ENCODE measurements around the gene EVPLL.
"Not testable (repeated sequence)": the region's sequence is repeated elsewhere in the genome, so short reads cannot be mapped to it uniquely, and the experiment has no call there.

The EVPLL gene

DNA sequence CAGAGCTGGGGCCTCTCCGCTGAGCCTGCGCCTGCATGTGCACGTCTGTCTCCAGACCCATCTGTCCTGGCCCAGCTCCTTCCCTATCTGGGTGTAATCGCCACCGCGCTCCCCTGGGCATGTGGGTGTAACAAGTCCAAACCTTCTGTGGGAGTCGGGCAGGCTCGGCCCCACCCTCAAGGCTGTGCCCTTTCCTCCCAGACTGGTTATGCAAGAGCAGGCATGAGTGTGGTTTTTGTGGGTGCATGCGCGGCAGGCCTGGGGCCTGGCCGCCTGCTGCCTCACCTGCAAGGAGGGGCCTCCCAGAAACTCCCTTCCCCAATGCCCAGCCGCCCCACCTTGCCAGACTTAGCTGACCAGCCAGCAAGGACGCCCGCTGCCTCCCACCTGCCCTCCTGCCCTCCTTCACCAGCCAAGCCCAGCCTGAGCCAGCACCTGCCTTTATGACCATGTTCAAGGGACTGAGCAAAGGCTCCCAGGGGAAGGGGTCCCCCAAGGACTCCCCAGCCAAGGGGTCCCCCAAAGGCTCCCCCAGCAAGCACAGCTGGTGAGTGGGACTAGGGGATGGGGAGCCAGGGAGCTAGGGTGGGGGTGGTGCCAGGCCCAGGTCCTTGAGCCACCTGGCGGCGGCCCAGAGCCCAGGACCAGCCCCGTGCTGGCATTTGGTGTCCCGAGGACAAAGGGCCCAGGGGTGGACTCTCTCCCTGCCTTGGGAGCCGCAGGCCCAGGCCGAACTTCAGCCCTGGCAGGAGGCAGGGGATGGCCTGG is at the start of gene EVPLL:
Gene EVPLL, plus strand, starts transcription at position 342 of the 768 bp plus-strand sequence. CDS start 3,160 bp downstream, outside the sequence.
- DNase-seq: no peak

- DNase-seq: no peak
Measured at GRCh38 chr17:18328643-18329204, 48.9 kb upstream of the EVPLL start.

DNA sequence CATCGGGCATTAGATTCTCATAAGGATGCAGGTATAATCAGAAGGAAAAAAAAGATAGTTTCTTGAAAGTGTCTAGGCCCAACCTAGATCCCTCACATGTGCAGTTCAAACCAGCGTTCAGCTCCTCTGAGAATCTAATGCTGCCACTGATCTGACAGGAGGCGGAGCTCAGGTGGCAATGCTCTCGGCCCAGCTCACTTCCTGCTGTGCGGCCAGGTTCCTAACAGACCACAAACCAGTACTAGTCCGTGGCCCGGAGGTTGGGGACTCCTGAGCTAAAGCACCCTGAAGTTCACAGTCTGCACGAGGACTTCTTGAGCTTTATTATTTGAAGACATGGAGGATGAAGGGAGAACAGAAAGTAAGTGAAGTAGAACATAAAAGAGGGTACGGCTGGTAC is 45.7 kb upstream of the EVPLL start:
- DNase-seq: no peak

DNA sequence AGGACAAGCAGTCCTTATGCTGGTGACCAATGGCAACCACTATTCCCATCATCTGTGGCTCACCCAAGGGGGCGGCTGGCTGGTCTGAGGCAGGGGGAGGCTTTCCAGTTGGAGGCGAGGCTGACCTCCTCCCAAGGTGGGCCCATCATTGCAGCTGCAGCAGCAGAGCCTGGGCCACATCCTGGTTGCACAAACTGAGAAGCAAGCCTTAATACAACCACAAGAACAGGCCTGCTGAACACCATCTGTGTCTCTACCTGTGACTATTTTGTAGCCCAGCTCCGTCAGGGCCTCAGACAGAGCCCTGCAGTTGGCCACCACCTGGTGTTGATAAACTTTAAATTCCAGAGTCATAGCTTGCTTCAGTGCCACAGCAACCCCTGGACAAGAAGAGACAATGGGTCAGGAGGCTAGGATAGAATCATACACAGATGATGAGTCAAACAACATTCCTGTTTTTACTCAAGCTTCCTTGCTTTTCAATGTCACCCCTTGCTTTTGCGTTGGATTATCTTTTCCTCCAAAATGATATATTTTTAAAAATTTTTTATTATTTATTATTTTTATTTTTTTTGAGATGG is 44.6 kb upstream of the EVPLL start:
- DNase-seq: no peak

- DNase-seq: not testable (repeated sequence)
Measured at GRCh38 chr17:18338158-18338557, 39.4 kb upstream of the EVPLL start.

DNA sequence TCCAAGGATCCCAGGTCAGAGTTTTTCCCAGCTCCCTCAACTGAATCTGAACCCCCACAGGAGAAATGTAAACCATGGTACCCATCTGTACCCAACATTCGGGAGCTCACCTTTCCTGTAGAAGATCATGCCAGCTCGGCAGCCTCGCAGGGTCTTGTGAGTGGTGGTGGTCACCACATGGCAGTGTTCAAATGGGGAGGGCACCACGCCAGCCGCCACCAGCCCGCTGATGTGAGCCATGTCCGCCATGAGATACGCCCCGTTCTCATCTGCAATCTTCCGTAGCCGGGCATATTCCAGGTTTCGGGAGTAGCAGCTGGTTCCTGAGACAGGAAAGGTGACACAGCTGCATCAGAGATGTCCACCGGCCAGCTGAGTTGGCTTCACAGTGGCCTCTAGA is 37.6 kb upstream of the EVPLL start:
- DNase-seq: no peak

- no peak for DNase-seq
Measured at GRCh38 chr17:18344021-18344420, 33.6 kb upstream of the EVPLL start.

- DNase-seq: no peak
Measured at GRCh38 chr17:18353541-18353940, 24.0 kb upstream of the EVPLL start.

GRCh38 chr17:18356624-18357023 is 21.0 kb upstream of the EVPLL start:
- no peak for DNase-seq

GRCh38 chr17:18360518-18360917 is 17.1 kb upstream of the EVPLL start:
- no peak for DNase-seq

DNA sequence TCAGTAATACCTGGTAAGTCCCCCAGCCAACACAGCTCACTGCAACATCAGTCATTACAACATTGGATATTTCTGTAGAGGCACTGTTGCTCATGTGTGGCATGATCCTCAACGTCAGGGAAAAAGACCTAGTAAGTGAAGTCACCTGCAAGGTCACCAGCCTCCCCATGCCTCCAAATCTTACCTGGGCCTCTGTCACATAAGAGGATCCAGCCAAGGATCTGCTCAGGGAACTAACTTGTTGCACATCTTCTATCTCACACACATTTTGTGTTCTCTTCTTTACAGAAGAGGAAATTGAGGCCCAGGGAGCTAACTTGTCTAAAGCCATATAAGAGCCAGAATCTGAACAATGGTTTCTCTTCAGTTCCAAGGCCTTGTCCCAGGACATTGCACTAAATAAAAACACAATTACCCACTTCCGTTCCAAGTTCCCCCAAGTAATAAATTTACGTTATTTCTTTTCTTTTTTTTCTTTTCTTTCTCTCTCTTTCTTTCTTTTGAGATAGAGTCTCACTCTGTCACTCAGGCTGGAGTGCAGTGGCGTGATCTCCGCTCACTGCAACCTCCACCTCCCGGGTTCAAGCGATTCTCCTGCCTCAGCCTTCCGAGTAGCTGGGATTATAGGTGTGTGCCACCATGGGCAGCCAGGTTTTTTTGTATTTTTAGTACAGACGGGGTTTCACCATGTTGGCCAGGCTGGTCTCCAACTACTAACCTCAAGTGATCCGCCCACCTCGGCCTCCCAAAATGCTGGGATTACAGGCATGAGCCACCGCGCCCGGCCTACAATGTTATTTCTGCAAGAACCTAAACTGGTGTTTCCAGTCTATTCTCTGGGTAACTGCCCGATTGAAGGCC is 15.5 kb upstream of the EVPLL start:
- DNase-seq: no peak

DNA sequence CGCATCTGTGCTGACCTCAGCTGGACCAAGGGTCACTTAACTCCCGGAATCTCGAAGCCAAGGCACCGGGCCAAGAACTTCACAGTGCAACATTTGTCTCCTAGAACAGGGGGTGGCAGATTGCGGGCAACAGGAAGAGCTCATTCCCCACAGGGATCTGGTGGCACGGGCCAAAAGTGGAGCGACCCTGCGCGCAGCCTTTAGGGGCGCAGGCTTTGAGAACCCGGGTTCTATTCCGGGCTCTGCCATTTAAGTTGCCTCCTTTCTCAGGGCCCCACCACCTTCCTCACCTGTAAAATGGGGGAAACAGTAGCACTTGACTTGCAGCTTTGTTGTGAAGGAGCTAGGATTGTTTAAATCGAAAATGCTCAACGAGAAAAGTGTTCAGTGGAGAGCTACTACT is 14.9 kb upstream of the EVPLL start:
- DNase-seq: peak; percentile 53

DNA sequence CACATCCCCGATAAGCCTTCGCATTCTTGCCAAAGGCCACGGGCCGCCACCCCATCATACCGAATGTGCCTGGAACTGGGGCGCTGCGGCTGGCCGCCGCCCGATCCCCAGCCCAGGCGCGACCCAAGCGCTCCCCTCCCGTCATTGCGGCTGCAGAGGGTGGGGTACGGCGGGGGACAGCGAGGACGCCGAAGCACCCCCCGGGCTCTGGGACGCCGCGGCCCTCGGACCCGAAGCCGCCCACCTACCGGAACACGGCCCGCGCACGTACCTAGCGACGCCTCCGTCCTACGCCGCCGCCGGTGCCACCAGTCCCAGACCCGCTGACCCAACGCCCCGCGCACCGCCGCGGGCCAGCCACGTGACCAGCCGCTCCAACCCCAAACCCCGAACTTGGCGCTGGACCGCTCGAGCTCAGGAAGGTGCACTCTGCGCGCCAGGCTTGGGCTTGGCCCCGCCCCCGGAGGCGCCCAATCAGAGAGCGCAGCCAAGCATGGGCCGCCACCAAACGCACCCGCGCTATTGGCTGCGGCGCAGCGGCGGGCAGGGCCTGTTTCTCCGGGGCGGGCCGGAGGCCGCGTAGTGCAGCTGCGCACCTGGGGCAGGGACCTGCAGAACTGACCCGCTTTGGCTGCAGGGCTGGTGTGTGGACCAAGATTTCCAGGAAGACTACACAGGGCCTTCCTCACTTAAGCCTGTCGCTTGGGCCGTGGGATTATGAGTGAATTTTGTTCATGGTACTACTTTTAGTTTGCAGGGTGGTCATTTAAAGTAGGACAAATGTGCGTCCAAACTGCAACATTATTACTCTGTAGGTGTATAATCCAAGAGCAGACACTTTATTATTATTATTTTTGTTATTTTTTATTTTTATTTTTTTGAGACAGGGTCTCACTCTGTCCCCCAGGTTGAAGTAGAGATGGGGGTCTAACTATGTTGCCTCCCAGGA is 14.2 kb upstream of the EVPLL start, which contains the start of gene SHMT1:
Gene SHMT1, minus strand, starts transcription at position 450 of the 949 bp plus-strand sequence. CDS start 7,569 bp downstream, outside the sequence.
- DNase-seq: peak; percentile 93

DNA sequence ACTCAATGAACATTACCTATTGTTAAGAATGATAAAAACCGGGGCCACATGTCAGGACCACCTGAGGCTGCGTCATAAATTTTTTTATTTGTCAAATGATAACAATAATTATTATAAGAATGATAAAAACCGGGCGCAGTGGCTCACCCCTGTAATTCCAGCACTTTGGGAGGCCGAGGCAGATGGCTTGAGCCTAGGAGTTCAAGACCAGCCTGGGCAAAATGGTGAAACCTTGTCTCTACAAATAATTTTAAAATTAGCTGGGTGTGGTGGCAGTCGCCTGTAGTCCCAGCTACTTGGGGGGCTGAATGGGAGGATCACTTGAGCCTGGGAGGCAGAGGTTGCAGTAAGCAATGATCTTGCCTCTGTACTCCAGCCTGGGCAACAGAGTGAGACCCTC is 13.4 kb upstream of the EVPLL start:
- DNase-seq: no peak

DNA sequence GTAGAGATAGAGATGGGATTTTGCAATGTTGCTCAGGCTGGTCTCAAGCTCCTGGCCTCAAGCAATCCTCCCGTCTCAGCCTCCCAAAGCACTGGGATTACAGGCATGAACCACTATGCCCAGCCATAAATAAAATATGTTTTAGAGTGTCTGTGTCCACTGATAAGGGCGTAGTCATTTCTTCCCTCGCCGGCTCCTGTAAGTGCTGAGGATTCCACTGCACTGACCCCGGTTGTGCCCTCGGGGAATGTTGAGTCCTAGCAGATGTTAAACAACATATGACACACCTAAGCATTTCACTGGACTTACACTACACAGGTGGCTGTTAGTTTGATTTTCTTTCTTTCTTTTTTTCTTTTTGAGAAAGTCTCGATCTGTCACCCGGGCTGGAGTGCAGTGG is 8.6 kb upstream of the EVPLL start:
- DNase-seq: no peak

- DNase-seq: no peak
Measured at GRCh38 chr17:18370761-18371160, 6.8 kb upstream of the EVPLL start.

- no peak for DNase-seq
Measured at GRCh38 chr17:18371455-18371854, 6.1 kb upstream of the EVPLL start.

DNA sequence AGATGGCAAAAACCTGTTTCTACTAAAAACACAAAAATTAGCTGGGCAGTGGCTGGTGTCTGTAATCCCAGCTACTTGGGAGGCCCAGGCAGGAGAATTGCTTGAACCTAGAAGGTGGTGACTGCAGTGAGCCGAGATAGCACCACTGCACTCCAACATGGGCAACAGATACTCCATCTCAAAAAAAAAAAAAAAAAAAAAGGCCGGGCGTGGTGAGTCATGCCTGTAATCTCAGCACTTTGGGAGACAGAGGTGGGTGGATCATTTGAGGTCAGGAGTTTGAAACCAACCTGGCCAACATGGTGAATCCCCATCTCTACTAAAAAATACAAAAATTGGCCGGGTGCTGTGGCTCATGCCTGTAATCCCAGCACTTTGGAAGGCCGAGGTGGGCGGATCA is 4.4 kb upstream of the EVPLL start:
- not testable (repeated sequence) for DNase-seq

GRCh38 chr17:18374216-18374615 is 3.4 kb upstream of the EVPLL start:
- DNase-seq: no peak

DNA sequence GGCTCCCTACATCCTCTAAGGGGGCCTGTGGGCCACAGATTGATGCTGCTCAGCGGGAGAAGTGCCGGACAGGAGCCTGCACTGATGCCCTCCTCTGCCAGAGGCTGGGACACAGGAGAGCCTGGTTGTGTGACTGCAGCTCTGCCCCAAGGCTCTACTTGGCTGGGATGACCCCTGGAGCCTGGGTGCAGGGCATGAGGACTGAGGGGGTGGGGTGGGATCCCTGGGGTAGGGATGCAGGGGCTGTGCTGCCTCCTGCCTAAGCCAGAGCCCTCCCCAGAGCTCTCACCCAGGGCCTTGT is 577 bp downstream of the EVPLL start:
- no peak for DNase-seq

DNA sequence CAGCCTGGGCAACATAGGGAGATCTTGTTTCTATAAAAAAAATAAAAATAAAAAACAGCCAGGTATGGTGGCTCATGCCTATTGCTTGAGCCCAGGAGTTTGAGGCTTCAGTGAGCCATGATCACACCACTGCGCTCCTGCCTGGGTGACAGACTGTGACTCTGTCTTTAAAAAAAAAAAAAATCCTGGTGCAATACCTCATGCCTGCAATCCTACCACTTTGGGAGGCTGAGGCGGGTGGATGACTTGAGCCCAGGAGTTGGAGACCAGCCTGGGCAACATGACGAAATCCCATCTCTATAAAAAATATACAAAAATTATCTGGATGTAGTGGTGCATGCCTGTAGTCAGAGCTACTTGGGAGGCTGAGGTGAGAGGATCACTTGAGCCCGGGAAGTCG is 1.0 kb downstream of the EVPLL start:
- not testable (repeated sequence) for DNase-seq
